ENCODE results near the gene C1QTNF5.

DNA sequence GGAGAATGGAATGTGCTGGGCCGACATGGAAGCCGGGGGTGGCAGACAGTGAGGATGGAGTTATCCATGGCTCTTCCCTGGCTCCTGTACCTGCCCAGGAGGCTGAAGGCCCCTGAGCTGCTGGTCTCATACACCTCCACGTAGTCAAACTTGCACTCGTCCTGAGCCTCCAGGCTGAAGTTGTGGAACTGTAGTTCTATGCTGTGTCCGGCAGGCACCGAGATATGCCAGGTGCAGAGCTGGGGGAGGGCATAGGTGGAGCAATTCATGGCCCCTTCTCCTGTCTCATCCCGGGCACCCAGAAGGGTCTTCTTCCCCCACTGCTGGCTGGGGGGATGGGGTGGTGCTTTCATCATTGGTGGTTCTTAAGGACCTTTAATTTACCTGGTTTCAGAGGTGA, 3.0 kb upstream of the C1QTNF5 start:
- TF ChIP-seq POLR2A (IDR thresholded peaks at IDR 0.05): no peak
- TF ChIP-seq, protein P1, sequence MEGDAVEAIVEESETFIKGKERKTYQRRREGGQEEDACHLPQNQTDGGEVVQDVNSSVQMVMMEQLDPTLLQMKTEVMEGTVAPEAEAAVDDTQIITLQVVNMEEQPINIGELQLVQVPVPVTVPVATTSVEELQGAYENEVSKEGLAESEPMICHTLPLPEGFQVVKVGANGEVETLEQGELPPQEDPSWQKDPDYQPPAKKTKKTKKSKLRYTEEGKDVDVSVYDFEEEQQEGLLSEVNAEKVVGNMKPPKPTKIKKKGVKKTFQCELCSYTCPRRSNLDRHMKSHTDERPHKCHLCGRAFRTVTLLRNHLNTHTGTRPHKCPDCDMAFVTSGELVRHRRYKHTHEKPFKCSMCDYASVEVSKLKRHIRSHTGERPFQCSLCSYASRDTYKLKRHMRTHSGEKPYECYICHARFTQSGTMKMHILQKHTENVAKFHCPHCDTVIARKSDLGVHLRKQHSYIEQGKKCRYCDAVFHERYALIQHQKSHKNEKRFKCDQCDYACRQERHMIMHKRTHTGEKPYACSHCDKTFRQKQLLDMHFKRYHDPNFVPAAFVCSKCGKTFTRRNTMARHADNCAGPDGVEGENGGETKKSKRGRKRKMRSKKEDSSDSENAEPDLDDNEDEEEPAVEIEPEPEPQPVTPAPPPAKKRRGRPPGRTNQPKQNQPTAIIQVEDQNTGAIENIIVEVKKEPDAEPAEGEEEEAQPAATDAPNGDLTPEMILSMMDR (IDR thresholded peaks at IDR 0.05): no peak
